SIG-M5 (cell line): ENCODE measurements around the gene ZNF358.

Experiments used
- DNase-seq: peaks from one replicate; lab custom pipeline; 2025; lab: John Stamatoyannopoulos, UW

Gene ZNF358

GRCh38 chr19:7520131-7521051, 4.5 kb downstream of the ZNF358 start:
- DNase-seq: no peak

- DNase-seq: no peak
These were observed 5.7 kb downstream of the ZNF358 start for GRCh38 chr19:7521551-7522071.

- DNase-seq: no peak
These were observed 6.4 kb downstream of the ZNF358 start, which contains the start of gene MCOLN1 for GRCh38 chr19:7522072-7522922. TSS of gene MCOLN1 (plus strand) at chr19:7522624. CDS start at chr19:7522751, 127 bp downstream.

- DNase-seq: no peak
These were observed 7.2 kb downstream of the ZNF358 start for GRCh38 chr19:7522923-7523667.

GRCh38 chr19:7524523-7524922, 8.6 kb downstream of the ZNF358 start:
- DNase-seq: no peak

GRCh38 chr19:7524992-7525739, 9.3 kb downstream of the ZNF358 start:
- DNase-seq: no peak

GRCh38 chr19:7526059-7526929, 10.4 kb downstream of the ZNF358 start:
- DNase-seq: no peak

- DNase-seq: no peak
These were observed 11.8 kb downstream of the ZNF358 start for GRCh38 chr19:7527516-7528191.

GRCh38 chr19:7528192-7528519, 12.3 kb downstream of the ZNF358 start:
- DNase-seq: no peak

GRCh38 chr19:7528522-7529245, 12.8 kb downstream of the ZNF358 start:
- DNase-seq: no peak

- DNase-seq: no peak
These were observed 13.3 kb downstream of the ZNF358 start for GRCh38 chr19:7529246-7529600.

GRCh38 chr19:7529610-7530490, 13.9 kb downstream of the ZNF358 start:
- no peak for DNase-seq

GRCh38 chr19:7533281-7533885, 17.5 kb downstream of the ZNF358 start:
- DNase-seq: no peak

- no peak for DNase-seq
These were observed 18.1 kb downstream of the ZNF358 start for GRCh38 chr19:7533925-7534480.

- no peak for DNase-seq
These were observed 18.7 kb downstream of the ZNF358 start for GRCh38 chr19:7534531-7535046.

GRCh38 chr19:7535047-7535997, 19.4 kb downstream of the ZNF358 start, which contains the start of gene PNPLA6:
TSS of gene PNPLA6 (plus strand) at chr19:7535717. CDS start at chr19:7535789, 72 bp downstream.
- no peak for DNase-seq
